GM21619 (cell line): ENCODE data around the gene KLK13.

Experiments used
- ATAC-seq: cut with Tn5 transposase; IDR thresholded peaks from one replicate; pipeline ENCODE4 v1.9.1; 2021; ENCODE audit not compliant: unreplicated experiment

Gene KLK13

DNA sequence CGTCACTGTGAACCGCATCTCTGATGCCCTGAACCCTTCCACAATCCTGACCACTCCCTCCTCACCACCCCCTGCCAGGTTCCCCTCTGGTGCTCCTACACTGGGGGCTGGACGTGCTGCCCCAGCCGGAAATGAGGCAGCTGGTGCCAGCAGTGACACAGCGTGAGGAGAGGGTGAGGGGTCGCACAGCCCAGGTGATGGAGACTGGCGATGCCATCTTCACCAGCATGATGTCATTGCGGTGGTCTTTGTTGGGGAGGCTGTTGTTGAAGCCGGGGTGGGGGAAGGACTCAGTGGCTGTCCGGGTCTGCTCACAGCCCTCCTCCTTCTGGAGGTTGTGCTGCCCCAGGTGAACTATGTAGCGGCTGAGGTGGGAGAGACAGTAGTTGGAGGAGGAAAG lies 40.9 kb downstream of the KLK13 start:
- no peak for ATAC-seq

DNA sequence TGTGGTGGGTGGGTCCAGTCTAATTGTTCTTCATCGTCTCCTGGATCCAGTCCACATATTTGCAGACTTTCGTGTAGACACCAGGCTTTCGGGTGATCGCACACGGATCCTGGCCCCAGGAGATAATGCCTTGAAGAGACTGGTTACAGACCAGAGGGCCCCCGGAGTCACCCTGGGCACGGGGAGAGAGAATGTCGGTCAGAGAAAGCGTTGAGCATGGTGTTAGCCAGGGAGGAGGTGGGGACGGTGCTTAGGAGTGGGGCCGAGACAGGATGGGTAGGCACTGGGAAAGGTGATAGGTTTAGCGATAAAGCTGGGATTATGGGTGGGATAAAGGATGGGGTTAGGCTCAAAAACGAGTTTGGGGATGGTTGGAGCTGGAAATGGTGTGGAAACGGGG lies 42.4 kb downstream of the KLK13 start:
- ATAC-seq, result no peak

DNA sequence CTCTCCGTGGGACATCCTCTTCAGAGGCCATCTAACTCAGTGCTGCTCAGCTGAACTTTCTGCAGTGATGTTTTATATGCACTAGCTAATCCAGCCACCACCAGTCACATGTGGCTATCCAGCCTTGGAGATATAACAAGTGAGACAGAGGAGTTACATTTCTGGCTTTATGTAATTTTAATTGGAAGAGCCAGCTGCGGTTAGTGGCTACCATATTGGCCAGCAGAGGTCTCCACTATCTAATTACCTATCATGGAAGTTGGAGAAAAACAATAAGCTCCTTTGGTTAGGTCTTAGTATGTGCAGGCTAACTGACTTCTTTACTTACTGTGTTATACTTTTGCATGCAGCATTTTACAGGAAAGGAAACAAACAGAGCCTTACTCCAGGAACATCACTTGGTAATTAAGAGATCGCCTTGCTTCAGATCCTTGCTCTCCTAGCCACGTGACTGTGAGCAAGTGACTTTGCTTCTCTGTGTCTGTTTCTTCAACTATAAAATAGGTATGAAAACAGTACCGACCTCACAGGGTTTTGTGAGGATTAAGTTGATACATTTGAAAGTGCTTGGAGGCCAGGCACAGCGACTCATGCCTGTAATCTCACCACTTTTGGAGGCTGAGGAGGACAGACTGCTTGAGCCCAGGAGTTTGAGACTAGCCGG lies 43.8 kb downstream of the KLK13 start:
- no peak for ATAC-seq

DNA sequence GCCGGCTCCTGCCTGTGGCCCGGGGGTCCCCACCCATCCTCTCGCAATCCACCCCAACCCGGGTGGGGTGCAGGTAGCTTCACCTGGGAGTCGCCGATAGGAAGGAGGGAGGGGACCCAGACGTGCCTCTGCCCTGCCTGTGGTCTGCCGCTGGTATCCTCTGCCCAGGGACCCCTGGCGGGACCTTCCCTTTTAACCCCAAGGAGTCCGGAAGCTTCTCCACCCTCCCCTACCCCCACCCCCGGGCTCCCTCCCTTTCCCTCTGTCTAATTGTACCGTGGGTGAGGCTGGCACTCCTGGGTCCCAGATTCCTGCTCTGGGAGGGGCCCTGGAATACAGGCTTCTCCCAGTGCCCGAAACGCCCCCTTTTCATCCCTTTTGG lies 45.4 kb downstream of the KLK13 start, which contains the start of gene KLK10:
TSS of gene KLK10 (minus strand) at position 166 of the 382 bp plus-strand sequence. CDS start 579 bp downstream, outside the sequence.
- no peak for ATAC-seq

- no peak for ATAC-seq
Observed at GRCh38 chr19:51018745-51019543, 45.9 kb downstream of the KLK13 start.

- ATAC-seq, result no peak
Observed at GRCh38 chr19:51016798-51017683, 47.9 kb downstream of the KLK13 start.

DNA sequence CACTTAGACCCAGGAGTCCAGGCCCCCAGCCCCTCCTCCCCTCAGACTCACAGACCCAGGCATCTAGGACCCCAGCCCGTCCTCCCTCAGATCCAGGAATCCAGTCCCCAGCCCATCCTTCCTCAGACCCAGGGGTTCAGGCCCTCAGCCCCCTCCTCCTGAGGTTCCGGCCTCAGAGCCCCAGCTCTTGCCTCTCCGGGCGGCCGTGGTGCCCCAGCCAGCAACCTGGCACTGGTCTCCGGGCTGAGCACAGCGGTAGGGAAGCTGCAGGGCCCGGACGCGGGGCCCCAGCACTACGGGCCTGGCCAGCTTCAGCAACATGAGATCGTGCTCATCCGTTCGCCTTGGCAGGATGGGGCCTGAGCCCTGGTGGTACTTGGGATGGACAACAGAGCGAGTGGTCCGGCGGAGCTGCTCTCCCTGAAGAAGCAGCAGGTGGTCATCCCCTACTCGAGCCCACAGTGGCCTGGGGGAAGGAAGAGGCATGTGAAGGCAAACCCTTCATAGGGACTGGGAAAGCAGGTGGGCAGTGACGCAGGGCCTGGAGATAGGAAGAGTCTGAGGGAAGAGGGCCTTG lies 49.1 kb downstream of the KLK13 start:
- ATAC-seq, result no peak

GRCh38 chr19:51014242-51014641 lies 50.6 kb downstream of the KLK13 start:
- ATAC-seq, result no peak

DNA sequence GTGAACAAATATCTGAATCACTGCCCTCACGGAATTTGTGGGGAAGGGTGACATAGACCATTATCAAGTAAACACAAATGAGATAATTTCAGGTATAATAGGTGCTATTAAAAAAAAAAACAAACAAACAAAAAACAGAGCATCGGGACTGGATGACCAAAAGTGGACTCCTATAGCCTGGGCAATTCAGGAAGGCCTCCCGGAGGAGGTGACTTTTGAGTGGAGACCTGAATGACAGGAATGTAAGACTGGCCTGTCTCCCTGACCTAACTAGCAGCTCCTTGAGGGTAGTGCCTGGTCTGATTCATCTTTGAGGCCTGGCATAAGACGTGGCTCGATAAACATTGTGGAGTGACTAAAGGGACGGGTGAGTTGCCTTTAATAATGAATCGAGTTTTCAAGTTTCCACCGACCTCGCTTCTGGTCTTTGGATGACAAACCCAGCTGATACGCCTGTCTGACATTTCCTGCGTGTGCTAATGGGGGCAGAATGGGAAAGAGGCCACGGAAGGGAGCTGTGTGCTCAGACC lies 52.2 kb downstream of the KLK13 start:
- no peak for ATAC-seq

DNA sequence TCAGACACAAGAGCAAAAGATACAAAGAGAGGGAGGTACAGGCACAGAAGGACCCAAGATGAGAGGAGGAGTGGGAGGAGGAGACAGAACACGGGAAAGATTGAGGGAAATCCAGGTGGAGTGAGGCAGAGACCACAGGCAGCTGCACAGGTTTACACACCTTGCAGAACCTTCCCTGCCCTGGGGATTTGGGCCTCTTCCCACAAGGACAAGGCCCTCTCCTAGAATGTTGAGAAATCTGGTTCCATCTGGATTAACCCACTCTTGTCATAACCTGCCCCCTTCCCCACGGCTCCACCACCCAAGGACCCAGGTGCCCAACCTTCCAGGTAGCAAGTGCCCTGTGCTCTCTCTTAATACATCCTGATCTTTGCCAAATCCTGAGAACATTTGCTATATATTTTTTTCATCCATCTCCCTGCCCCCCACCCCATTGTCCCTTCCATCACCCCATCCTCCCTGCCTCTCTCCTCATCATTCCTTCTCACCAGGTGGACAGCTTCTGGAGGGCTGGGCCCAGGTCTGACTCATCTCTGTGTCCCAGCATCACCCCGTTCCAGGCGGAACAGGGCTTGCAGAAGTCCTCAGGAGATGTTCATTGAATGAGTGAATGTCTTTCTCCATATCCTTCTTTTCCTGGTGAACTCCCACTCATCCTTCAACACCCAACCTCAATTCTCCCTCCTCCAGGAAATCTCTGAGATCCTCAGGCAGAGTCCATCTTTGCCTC lies 54.7 kb downstream of the KLK13 start:
- ATAC-seq, result no peak

DNA sequence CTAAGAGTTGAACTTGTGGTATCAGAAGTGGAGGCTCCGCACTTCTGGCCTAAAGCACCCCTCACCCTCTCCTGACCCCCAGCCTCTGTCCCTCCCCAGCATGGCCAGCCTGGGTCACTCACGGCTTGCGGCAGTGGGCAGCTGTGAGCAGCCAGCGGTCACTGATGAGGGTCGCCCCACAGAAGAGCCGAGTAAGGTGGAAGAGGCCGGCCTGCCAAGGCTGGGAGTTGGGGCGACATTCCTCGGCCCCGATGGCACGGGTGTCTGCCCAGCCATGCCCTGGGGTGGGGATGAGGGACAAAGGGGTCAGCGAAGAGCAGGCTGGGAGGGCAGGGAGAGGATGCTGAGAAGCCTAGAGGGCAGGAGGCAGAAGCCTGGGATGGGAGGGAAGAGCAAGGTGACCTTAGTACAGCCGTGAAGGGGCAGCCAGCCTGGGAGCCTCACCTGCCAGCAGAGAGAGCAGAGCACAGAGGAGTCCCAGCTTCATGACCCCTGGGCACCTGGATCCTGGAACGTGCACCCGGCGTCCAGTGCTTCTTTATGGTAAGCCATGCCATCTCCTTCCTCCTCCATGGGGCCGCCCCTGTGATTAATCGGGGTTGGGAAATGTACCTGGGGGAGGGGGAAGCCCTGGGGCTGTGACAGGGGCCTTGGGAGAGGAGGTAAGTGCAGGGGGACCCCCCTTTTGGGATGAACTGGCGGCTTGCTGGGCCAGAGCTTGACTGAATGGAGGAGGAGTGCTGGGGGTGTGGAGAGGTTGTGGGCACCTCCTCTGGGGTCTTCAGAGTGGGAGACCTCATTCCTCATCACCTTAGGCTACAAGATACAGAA lies 55.6 kb downstream of the KLK13 start:
- no peak for ATAC-seq

GRCh38 chr19:51007488-51007887 lies 57.4 kb downstream of the KLK13 start:
- no peak for ATAC-seq

DNA sequence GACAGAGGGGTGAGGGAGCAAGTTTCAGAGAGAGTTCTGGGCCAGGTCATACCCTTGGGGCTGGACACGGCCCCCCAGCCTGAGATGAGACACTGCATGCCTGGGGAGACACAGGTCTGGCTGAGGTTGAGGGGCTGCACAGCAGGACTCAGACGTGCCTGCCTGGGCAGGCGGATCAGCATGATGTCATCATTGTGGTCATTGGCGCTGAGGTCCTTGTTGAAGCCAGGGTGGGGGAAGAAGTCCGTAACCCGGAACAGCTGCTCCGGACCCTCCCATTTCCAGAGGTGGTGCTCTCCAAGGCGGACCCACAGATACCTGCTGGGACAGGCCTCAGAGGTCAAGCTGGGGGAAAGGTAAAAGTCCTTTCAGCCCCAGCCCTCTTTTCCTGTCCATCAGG lies 58.5 kb downstream of the KLK13 start:
- ATAC-seq, result no peak
